Measurements from ENCODE around the gene LEPR.

Gene LEPR

GRCh38 chr1:65440322-65440900, 19.9 kb downstream of the LEPR start:
- TF ChIP-seq CTCF (IDR thresholded peaks at IDR 0.05; ENCODE audit: low read depth, low read length), result no peak
- no peak overlapping the region for H3K4me3 ChIP-seq (ENCODE audit: low read depth, low read length)
- in situ Hi-C loops (cut with HindIII; ENCODE audit: low sequenced_read_pairs), result no loop called here
- DNase-seq (ENCODE audit: low read depth, low spot score), result no peak

- H3K4me3 ChIP-seq (ENCODE audit: low read depth, low read length), result no peak overlapping the region
- in situ Hi-C loops (cut with HindIII; ENCODE audit: low sequenced_read_pairs), result no loop called here
- DNase-seq (ENCODE audit: low read depth, low spot score), result no peak
- TF ChIP-seq CTCF (IDR thresholded peaks at IDR 0.05; ENCODE audit: low read depth, low read length), result no peak
Observed at GRCh38 chr1:65440915-65441314, 20.4 kb downstream of the LEPR start.

GRCh38 chr1:65441464-65441863, 21.0 kb downstream of the LEPR start:
- H3K4me3 ChIP-seq (ENCODE audit: low read depth, low read length), result no peak overlapping the region
- DNase-seq (ENCODE audit: low read depth, low spot score), result no peak
- in situ Hi-C loops (cut with HindIII; ENCODE audit: low sequenced_read_pairs), result no loop called here
- TF ChIP-seq CTCF (IDR thresholded peaks at IDR 0.05; ENCODE audit: low read depth, low read length), result no peak

GRCh38 chr1:65442442-65442841, 22.0 kb downstream of the LEPR start:
- no peak for DNase-seq (ENCODE audit: low read depth, low spot score)
- in situ Hi-C loops (cut with HindIII; ENCODE audit: low sequenced_read_pairs), result no loop called here
- no peak overlapping the region for H3K4me3 ChIP-seq (ENCODE audit: low read depth, low read length)
- TF ChIP-seq CTCF (IDR thresholded peaks at IDR 0.05; ENCODE audit: low read depth, low read length), result no peak

- no peak for DNase-seq (ENCODE audit: low read depth, low spot score)
- no peak overlapping the region for H3K4me3 ChIP-seq (ENCODE audit: low read depth, low read length)
- no peak for TF ChIP-seq CTCF (IDR thresholded peaks at IDR 0.05; ENCODE audit: low read depth, low read length)
- in situ Hi-C loops (cut with HindIII; ENCODE audit: low sequenced_read_pairs), result no loop called here
Observed at GRCh38 chr1:65443647-65444046, 23.2 kb downstream of the LEPR start.

- no peak for TF ChIP-seq CTCF (IDR thresholded peaks at IDR 0.05; ENCODE audit: low read depth, low read length)
- DNase-seq (ENCODE audit: low read depth, low spot score), result no peak
- in situ Hi-C loops (cut with HindIII; ENCODE audit: low sequenced_read_pairs), result no loop called here
- no peak overlapping the region for H3K4me3 ChIP-seq (ENCODE audit: low read depth, low read length)
Observed at GRCh38 chr1:65444128-65444640, 23.7 kb downstream of the LEPR start.
